GM23338 (cell line): ENCODE results near the gene NEU2. TPM values are rescaled to one million over a fixed set of nuclear protein-coding genes. Genes with fewer than 3 reads are reported as not detected.

Source experiments
- ATAC-seq: fragments of 200-7000 bp; cut with Tn5 transposase; 3 replicates; pipeline ENCODE4 v1.9.1; 2020
- DNase-seq: peaks from one replicate; pipeline ENCODE4 v3.0.0-alpha.2; 2015; ENCODE audit warnings: low spot score
- H2AFZ ChIP-seq: fragments of 200-600 bp; sonication (generic); 2 replicates; pipeline ENCODE4 v1.8.0; 2016; ENCODE audit warnings: antibody characterized with exemption, mild to moderate bottlenecking, moderate library complexity
- H3F3A ChIP-seq: fragments of 200-600 bp; sonication (generic); replicated peaks from 2 replicates; pipeline ENCODE4 v1.8.0; 2017; ENCODE audit warnings: antibody characterized with exemption, mixed run types, low read depth
- H3K27ac ChIP-seq: fragments of 200-600 bp; sonication (generic); 2 replicates; pipeline ENCODE4 v1.6.1; 2016; ENCODE audit warnings: low read depth
- H3K27me3 ChIP-seq: fragments of 200-600 bp; sonication (generic); 2 replicates; pipeline ENCODE4 v1.8.0; 2016; ENCODE audit warnings: mild to moderate bottlenecking, mixed run types, moderate library complexity; ENCODE audit not compliant: insufficient read depth
- H3K36me3 ChIP-seq: fragments of 200-600 bp; sonication (generic); 2 replicates; pipeline ENCODE4 v1.8.0; 2016; ENCODE audit warnings: mild to moderate bottlenecking; ENCODE audit not compliant: insufficient read depth
- H3K4me1 ChIP-seq: fragments of 200-600 bp; sonication (generic); 2 replicates; pipeline ENCODE4 v1.8.0; 2016; ENCODE audit warnings: mild to moderate bottlenecking, moderate library complexity; ENCODE audit not compliant: insufficient read depth
- H3K4me2 ChIP-seq: fragments of 200-600 bp; sonication (generic); 2 replicates; pipeline ENCODE4 v1.7.1; 2017; ENCODE audit warnings: mixed run types
- H3K4me3 ChIP-seq: fragments of 200-600 bp; sonication (generic); 2 replicates; pipeline ENCODE4 v1.6.1; 2016; ENCODE audit warnings: mixed run types
- H3K79me2 ChIP-seq: fragments of 200-600 bp; sonication (generic); replicated peaks from 2 replicates; pipeline ENCODE4 v1.8.0; 2017; ENCODE audit warnings: mild to moderate bottlenecking; ENCODE audit not compliant: insufficient read depth
- H3K9me2 ChIP-seq: fragments of 200-600 bp; sonication (generic); 2 replicates; pipeline ENCODE4 v1.8.0; 2017; ENCODE audit not compliant: insufficient read depth
- H4K20me1 ChIP-seq: fragments of 200-600 bp; sonication (generic); replicated peaks from 2 replicates; pipeline ENCODE4 v1.8.0; 2017; ENCODE audit warnings: mild to moderate bottlenecking; ENCODE audit not compliant: insufficient read depth
- H3K27ac Mint-ChIP-seq: 2 replicates; pipeline ENCODE4 v1.8.0; 2020; ENCODE audit warnings: inconsistent platforms, mild to moderate bottlenecking, moderate library complexity, mixed read lengths
- H3K27me3 Mint-ChIP-seq: 3 replicates; pipeline ENCODE4 v1.8.0; 2022; ENCODE audit warnings: low read depth, mild to moderate bottlenecking, moderate library complexity, mixed read lengths, inconsistent platforms; ENCODE audit not compliant: insufficient read depth, poor library complexity
- H3K36me3 Mint-ChIP-seq: 3 replicates; pipeline ENCODE4 v1.8.0; 2021; ENCODE audit warnings: low read depth, mild to moderate bottlenecking, inconsistent platforms, moderate library complexity, mixed read lengths
- H3K4me1 Mint-ChIP-seq: 3 replicates; pipeline ENCODE4 v1.8.0; 2020; ENCODE audit warnings: mild to moderate bottlenecking, inconsistent platforms, mixed read lengths
- H3K4me3 Mint-ChIP-seq: 3 replicates; pipeline ENCODE4 v1.8.0; 2021; ENCODE audit warnings: moderate library complexity, mild to moderate bottlenecking, inconsistent platforms, mixed read lengths
- H3K9me3 Mint-ChIP-seq: 3 replicates; pipeline ENCODE4 v1.8.0; 2020; ENCODE audit warnings: moderate library complexity, mild to moderate bottlenecking, inconsistent platforms, mixed read lengths
- CREB1 ChIP-seq: fragments of 250-450 bp; sonication (Bioruptor Pico); IDR thresholded peaks from 2 replicates; pipeline ENCODE4 v1.5.0; 2020; ENCODE audit warnings: low read depth, mild to moderate bottlenecking, moderate library complexity
- CTCF ChIP-seq, 2 experiments: fragments of 200-600 bp in 1 of 2; sonication (generic) in 1 of 2; conservative IDR thresholded peaks; 2 replicates each; pipeline versions ENCODE4 v1.5.1 to v1.6.1; 2016 to 2017; ENCODE audit warnings: antibody characterized with exemption in 2 of 2, low read depth in 2 of 2, mild to moderate bottlenecking in 2 of 2, moderate library complexity in 1 of 2
- ETS1 ChIP-seq: IDR thresholded peaks from 2 replicates; pipeline ENCODE4 v1.6.1; 2016; ENCODE audit warnings: antibody characterized with exemption
- EZH2 ChIP-seq: fragments of 200-600 bp; sonication (generic); IDR thresholded peaks from one replicate; pipeline ENCODE4 v1.8.0; 2017; ENCODE audit warnings: antibody characterized with exemption, mild to moderate bottlenecking, low read depth; ENCODE audit not compliant: unreplicated experiment
- EZH2phosphoT487 ChIP-seq: fragments of 200-600 bp; sonication (generic); IDR thresholded peaks from one replicate; pipeline ENCODE4 v1.8.1; 2018; ENCODE audit warnings: antibody characterized with exemption; ENCODE audit not compliant: unreplicated experiment
- JUNB ChIP-seq: IDR thresholded peaks from one replicate; pipeline ENCODE4 v1.6.1; 2016; ENCODE audit warnings: antibody characterized with exemption; ENCODE audit not compliant: unreplicated experiment
- NANOG ChIP-seq: IDR thresholded peaks from 2 replicates; pipeline ENCODE4 v1.6.1; 2016; ENCODE audit warnings: antibody characterized with exemption, borderline replicate concordance
- POLR2AphosphoS5 ChIP-seq: IDR thresholded peaks from 2 replicates; pipeline ENCODE4 v1.6.1; 2016; ENCODE audit warnings: antibody characterized with exemption, low read depth
- REST ChIP-seq: IDR thresholded peaks from one replicate; pipeline ENCODE4 v1.6.1; 2018; ENCODE audit warnings: antibody characterized with exemption; ENCODE audit not compliant: unreplicated experiment
- STAT1 ChIP-seq: IDR thresholded peaks from one replicate; pipeline ENCODE4 v1.6.1; 2016; ENCODE audit warnings: antibody characterized with exemption; ENCODE audit not compliant: unreplicated experiment
- ZNF114 ChIP-seq: fragments of 250-450 bp; sonication (Bioruptor Pico); IDR thresholded peaks from 2 replicates; pipeline ENCODE4 v1.5.0; 2020; ENCODE audit warnings: mild to moderate bottlenecking, moderate library complexity
- ZNF331 ChIP-seq: fragments of 250-450 bp; sonication (Bioruptor Pico); IDR thresholded peaks from 2 replicates; pipeline ENCODE4 v1.5.0; 2020; ENCODE audit warnings: low read depth, mild to moderate bottlenecking, moderate library complexity
- ZNF462 ChIP-seq: fragments of 250-450 bp; sonication (Bioruptor Pico); IDR thresholded peaks from 2 replicates; pipeline ENCODE4 v1.5.0; 2020; ENCODE audit warnings: mild to moderate bottlenecking, moderate library complexity
- polyA plus RNA-seq: library from polyadenylated mRNA; unstranded; fragments of >200 nt; fragmentation: Nextera tagmentation; extraction: Ambion mirVana; gene quantifications from 2 replicates; pipeline ENCODE4 v1.2.1, GENCODE V29; 2016
- total RNA-seq: library from RNA; depleted of rRNA; stranded (reverse); fragments of >200 nt; shearing (Covaris generic); gene quantifications from 2 replicates; pipeline ENCODE4 v1.2.3, GENCODE V29; 2014

NEU2 gene
- total and polyA plus RNA-seq, 2 experiments from 2014 or later = not detected

- no peaks in the 10 kb centered on the region for H3K4me1 ChIP-seq
- no peaks in the 10 kb centered on the region for H4K20me1 ChIP-seq
- H3K4me2 ChIP-seq = no peak overlapping the region
- TF ChIP-seq CTCF (conservative IDR thresholded peaks at IDR 0.05; ENCODE audit: low read depth in 2 of 2) (no peak), CREB1 (no peak), NANOG (no peak), JUNB (no peak), EZH2phosphoT487 (no peak), ETS1 (no peak), ZNF114 (no peak), STAT1 (no peak), ZNF462 (no peak), REST (no peak), EZH2 (no peak), ZNF331 (no peak), POLR2AphosphoS5 (no peak)
- peak overlapping the region; percentile 17; the same call in 1 of the 2 replicates for H3K27ac Mint-ChIP-seq
- no peaks in the 10 kb centered on the region for H3F3A ChIP-seq
- H3K27me3 Mint-ChIP-seq = peaks cover 4% of the 10 kb centered on the region
- no peak for ATAC-seq
- H3K9me2 ChIP-seq = no peaks in the 10 kb centered on the region
- H3K9me3 Mint-ChIP-seq = no peaks in the 10 kb centered on the region
- no peak for DNase-seq
- peaks cover 7% of the 10 kb centered on the region for H3K4me1 Mint-ChIP-seq
- H3K4me3 ChIP-seq = no peak overlapping the region
- no peaks in the 10 kb centered on the region for H3K27me3 ChIP-seq
- no peak overlapping the region for H3K27ac ChIP-seq
- no peaks in the 10 kb centered on the region for H3K79me2 ChIP-seq
- no peaks in the 10 kb centered on the region for H3K36me3 Mint-ChIP-seq
- H3K36me3 ChIP-seq = no peaks in the 10 kb centered on the region
- H2AFZ ChIP-seq = 0 out of 2 replicates have a peak overlapping the region, but pooled peaks have one; percentile 28
- H3K4me3 Mint-ChIP-seq = no peak overlapping the region
Measured at GRCh38 chr2:233084488-233084887, 52.0 kb downstream of the NEU2 start.
